Glomerular visceral epithelial cell (primary cell): ENCODE measurements around the gene DACH1.

Source experiments
- DNase-seq: peaks from one replicate; pipeline ENCODE4 v3.0.0-alpha.2; 2016; ENCODE audit errors: extremely low spot score

Gene DACH1

DNA sequence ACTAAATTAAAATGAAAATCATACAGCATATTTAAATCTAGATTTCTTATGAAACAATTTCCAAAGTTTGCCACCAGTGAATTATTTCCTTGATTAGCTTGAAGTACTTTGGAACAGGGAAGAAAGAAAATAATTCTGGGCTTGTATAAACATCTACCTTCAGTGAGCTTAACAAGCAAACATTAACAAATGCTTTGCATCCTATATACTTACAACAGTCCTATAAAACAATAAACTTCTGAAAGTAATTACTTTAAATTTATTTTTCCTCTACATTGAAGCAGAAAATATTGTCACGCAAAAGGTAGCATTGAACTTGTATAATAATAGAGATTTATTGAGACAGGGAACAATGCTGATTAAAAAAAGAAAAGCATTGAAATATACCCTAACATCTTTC is 164.8 kb downstream of the DACH1 start:
- DNase-seq = no peak

GRCh38 chr13:71701741-71702140 is 165.3 kb downstream of the DACH1 start:
- DNase-seq = no peak

DNA sequence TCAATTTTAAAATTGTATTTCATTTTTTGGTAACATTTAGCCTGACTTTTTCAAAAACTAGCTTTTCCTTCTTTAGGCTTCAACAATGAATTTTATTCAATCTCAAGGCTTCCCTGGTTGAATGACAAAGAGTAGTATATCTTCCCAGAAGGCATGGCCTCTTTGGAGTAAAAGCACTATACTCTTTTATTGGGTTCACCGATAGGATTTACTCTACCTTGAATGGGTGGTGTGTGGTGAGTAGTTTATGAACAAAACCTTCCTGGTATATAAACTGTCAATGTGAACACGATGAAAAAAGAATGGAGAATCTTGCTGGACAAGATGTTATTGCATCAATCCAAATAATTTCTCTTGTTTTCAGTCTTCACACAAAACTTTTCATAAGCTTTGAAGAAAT is 167.7 kb downstream of the DACH1 start:
- DNase-seq = no peak

GRCh38 chr13:71695662-71696061 is 171.3 kb downstream of the DACH1 start:
- no peak for DNase-seq

DNA sequence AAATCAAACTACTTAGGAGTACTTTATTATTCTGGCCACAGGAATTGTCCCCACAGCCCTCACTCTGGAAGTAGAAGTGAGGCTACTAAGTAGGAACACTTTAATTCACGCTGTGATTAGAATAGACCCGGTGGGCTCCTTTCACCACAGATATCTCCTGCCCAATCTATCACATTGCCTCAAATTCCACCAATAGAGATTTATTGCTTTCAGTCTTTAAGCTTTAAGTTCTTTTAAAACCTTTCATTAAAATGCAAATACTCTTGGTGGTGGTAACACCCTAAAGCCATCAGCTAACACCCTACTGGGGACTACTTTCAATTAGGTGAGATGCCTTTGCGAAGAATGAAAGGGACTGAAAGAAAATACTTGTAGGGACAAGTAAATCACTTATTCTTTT is 181.9 kb downstream of the DACH1 start:
- no peak for DNase-seq

- no peak for DNase-seq
These were observed 184.9 kb downstream of the DACH1 start for GRCh38 chr13:71681901-71682613.

DNA sequence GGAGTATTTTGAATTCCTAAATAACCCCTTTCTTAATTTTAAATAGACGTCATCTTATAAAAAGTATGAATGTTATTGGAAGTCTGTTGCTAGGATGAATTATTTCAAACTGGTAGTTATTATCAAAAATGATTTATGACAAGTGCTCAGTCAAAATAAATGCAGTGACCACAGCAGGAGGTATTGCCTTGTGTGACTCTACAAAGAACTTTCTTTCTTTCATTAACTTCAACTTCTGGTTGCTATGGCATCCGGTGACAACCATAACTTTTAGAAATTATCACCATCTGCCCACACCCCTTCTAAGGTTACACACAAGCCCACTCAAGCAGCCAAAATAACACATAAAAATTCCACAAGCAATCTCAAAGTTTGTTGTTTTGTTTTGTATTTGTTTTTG is 189.9 kb downstream of the DACH1 start:
- DNase-seq = no peak

DNA sequence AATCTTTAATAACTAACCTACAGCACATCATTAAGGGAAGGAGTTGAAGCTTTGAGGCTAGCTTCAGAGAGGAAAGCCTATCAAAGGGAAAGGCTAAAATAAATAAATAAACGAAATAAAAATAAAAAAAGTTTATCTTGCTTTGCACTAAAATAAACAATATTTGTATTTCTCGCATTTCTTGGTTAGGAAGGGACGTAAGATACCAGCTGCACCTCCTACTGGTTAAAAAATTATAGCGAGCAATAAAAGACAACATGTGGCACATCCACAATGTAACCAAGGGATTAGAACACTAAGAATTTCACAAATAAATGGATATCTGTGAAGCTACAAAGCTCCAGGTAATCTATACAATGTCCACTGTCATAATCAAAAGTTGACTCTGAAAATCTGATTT is 194.5 kb downstream of the DACH1 start:
- no peak for DNase-seq

DNA sequence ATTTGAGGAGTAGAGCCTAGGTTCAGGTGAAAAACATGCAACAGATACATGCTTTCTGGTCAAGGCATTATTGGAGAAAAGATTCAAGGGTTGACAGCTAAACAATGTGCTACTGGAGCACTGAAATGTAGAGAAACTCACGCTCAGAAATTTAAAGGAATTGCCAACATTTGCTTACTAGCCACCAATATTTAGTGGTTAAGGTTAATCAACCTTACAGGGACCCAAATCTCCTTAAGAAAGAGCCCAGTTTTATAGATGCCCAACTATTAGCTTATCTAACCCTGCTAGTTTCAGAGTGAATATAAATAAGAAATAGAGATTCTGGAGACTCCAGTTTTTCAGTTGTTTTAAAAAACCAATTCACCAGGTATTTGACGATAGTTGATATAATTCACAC is 203.6 kb downstream of the DACH1 start:
- DNase-seq = peak; percentile 30

DNA sequence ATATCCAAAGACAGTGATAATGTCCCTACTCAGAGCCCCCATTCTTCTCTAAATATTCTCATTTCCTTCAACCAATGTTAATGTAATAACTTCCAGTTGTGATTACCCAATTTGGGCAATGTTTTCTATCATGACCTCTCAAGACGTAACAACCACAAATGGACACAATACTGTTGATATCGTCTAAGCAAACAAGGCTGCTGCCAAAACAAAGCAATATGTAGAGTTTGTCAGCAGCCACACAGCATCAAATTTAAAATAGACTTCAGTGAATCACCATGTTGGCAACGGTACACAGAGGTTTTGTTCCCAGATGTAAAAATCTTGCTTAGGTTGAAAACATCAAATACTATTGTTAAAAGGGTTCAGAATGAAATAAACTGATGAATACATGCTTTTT is 205.1 kb downstream of the DACH1 start:
- no peak for DNase-seq

GRCh38 chr13:71659404-71659803 is 207.6 kb downstream of the DACH1 start:
- DNase-seq = no peak

DNA sequence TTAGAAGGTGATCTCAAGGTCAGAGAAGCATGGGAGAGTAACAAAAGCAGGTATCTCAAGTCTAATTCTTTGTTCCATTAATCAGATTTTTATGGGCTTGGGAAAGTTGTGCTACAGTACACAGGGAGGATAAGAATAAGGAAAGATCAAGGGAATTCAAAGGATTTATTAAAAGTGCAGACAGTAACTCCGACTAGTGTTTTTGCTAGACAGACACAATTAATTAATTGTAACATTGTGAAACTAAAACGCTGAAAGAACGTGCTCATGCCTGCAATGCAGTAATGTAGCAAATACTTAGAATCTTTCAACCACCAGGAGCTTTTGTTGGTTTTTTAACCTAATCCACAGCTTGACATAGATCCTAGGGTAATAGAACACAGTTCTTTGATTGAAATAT is 221.5 kb downstream of the DACH1 start:
- no peak for DNase-seq

DNA sequence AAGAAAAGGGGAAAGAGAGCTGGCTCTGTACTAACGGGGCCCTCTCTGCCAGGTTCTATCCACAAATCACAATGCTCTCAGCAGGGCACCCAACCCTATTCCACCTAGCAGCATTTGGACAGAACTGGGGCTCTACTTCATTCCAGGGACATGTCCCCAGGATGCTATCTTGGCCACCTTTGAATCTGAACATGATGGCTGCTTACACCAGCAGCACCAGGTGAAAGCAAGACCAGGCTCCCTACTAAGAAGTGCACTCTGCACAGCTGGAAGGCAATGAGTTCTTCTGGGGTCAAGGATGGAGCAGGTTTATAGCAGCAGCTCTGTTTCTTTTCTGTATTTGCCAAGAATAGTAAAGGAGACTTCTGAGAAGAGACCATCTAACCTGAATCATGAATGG is 222.4 kb downstream of the DACH1 start:
- no peak for DNase-seq

DNA sequence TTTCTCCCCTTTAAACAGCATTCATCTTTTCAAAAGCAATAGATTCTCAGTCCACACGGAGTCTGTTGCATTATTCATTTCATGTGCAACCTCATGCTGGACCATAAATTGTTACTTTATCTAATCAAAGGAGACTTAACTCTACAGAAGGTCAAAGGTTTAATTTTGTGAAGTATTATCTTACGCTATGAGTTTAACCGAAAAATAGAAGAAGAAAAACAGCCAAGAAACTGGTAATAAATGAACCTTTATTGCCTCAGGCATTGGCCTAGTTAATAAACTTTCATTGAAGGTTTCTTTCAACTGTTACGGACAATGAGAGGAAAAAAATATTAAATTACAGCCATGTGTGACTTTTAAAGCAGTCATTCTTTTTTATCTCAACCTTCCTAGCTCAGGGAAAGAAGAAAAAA is 223.6 kb downstream of the DACH1 start:
- no peak for DNase-seq

- no peak for DNase-seq
These were observed 228.3 kb downstream of the DACH1 start for GRCh38 chr13:71638751-71639150.

- no peak for DNase-seq
These were observed 232.2 kb downstream of the DACH1 start for GRCh38 chr13:71634602-71635443.

DNA sequence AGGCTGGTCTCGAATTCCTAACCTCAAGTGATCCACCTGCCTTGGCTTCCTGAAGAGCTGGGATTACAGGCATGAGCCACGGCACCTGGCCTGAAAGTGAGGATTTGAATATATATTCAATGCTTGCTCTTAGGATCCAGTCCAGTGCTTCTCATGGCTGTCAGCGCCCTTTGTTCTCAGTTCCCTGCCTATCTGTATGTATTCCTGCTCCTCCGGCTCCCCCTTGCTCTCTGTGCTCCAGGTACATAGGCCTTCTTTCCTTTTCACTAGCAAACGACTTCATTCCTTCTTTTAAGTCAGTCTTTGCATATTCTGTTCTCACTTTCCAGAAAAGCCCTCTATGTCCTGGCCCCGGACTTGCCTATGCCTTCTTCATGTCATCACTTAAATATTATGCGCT is 232.8 kb downstream of the DACH1 start:
- DNase-seq = no peak

- DNase-seq = no peak
These were observed 234.3 kb downstream of the DACH1 start for GRCh38 chr13:71632721-71633120.

DNA sequence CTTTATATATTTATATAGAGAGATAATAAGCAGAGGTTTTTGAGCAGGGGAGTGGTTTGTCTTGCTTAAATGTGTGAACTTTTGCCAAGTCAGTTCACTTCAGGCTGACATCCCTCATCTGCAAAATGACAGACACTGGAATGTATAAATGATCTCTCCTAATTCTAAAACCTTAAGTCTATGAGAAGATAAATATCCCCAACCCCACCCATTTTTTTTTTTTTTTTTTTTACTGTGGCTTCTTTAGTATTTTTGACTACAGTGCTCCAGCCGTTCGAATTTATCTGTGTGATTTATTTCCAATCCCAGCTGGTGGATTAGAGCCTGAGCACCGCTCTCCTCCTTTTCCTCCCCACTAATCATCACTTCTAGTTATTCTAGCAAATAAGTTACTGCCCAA is 234.8 kb downstream of the DACH1 start:
- DNase-seq = no peak

DNA sequence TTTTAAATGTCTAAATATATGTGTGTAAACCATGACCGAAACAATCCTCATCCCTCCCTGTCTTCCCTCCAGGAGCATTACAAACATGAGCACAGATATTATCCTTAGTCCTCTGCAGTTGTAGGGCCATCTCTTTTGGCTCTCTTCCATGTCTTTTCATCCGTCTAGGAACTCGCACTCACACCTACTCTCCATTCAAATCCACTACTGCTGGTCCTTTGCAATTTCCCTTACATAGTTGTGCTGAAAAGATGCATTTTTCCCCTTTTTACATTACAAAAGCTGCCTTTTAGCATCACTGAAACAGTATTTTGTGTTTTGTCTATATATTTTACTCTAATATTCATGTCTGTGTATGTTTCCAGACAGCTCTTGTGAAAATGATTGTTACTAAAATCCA is 237.8 kb downstream of the DACH1 start:
- DNase-seq = no peak

DNA sequence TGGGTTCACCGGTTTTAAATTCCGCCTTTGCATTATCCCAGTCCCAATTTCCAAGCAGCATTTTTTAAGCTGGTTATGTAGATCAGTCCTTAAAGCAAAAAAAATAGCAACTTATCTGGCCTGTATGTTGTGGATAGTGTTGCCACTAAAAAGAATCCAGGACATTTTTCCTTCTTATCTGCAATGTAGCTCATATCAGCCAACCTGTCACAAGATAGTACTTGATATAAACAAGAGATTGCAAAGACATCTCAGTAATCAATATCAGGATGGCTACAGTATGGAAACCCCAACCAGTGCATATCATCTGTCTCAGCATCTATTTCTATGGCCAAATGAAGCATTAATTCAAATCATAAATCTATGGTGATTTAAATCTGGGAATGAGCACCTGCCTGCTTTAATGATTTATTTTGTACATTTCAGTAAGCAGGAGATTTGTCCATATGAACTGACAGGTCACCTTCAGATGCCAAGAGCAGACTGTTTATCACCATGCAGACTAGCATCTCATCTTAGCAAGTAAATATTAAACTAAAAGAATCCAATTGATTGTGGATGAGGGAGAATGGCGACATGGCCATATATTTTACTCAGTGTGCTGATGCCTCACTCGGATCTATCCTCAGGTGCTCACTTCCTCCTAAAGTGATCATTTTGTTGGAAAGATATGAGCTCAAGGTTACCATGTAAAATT is 240.4 kb downstream of the DACH1 start:
- DNase-seq = no peak

DNA sequence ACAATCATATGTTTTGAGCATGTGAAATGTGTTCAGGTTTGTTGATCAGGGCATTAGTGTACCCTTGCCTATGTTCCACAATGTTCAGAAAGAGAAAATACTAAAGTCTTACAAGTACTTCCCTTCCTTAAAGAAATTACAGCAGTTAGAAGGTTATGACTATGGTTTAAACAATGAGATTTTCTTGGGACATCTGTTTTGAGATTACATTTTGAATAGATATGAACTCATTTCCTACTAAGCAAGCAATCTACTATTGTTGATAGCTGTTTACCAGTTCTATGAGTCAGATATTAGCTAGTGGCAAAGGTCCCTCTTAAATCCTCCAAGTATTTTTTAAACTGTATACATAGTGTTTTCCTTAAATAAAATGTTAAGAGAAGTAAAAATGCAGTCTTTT is 241.3 kb downstream of the DACH1 start:
- DNase-seq = no peak
